Measurements from ENCODE around the gene CRB2. TPM values are rescaled to one million over a fixed set of nuclear protein-coding genes. Genes with fewer than 3 reads are reported as not detected.

Gene CRB2
- total and polyA plus RNA-seq, 2 of the 13 experiments (the other 11 are each of a cell fraction or from before 2014, with no cell fraction given): 0.01 to 0.29 TPM

DNA sequence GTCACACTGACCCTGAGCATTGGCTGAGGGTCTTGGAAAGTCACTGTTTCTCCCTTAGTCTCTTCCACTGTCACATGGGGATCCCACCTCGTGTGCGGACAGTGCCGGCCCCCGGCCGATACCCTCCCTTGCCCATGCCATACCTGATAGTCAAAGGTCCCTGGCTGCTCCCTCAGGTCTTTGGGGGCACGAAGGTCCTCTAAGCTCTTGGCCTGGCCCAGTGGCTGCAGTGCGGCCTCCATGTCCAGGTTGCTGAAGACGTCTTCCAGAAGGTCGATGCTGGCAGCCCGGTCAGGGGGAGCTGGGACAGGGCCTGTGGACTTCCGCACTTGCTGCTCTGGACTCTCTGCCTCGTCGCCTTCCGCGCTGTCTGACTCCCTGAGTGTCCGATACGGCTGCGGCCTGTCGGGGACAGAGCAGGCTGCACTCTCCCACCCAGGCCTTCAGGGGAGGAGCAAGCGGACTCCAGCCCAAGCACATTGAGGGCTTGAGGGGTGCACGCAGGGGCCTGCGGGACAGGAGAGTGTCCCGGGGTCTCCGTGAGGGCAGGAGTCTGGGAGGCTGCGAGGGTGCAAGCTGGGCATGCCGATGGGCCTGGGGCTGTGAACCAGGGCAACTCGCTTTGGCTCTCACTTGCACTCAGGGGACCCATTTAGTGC is 27.6 kb downstream of the CRB2 start:
- H3K27me3 ChIP-seq (ENCODE audit: control insufficient read depth in 1 of 2, insufficient read depth in 2 of 2, low read length in 2 of 2): no peaks in the 10 kb centered on the region
- ATAC-seq: no peak
- in situ Hi-C loops (cut with HindIII; ENCODE audit: extremely low pct_ligation_motif_present, low pct_unique_long_range_greater_than_20kb): no loop called here
- ChIA-PET POLR2A (no interaction called here), CTCF (ENCODE audit: low intra/inter-chr PET ratio, low total read pairs) (interaction anchor here (3.1 kb wide), 1 partner anchor 29 kb away, joined by 35 read pairs; the partner anchor contains the start of gene CRB2)
- no peaks in the 10 kb centered on the region for H3K4me1 ChIP-seq (ENCODE audit: insufficient read depth, low read length)
- DNase-seq (ENCODE audit: low spot score): no peak
- H2AFZ ChIP-seq (ENCODE audit: low read length): no peak overlapping the region
- no peak for FAIRE-seq
- peaks cover 5% of the 10 kb centered on the region; the same call in 1 of the 2 replicates for H4K20me1 ChIP-seq (ENCODE audit: insufficient read depth, low read length)
- H3K4me2 ChIP-seq (ENCODE audit: low read depth, low read length): no peak overlapping the region
- no peak overlapping the region for H3K27ac ChIP-seq (ENCODE audit: extremely low read length, insufficient read depth, low read length)
- no peak overlapping the region for H3K9ac ChIP-seq (ENCODE audit: insufficient read depth, low read depth, low read length)
- TF ChIP-seq ZNF367 (CRISPR knock-in tag; IDR thresholded peaks at IDR 0.05; ENCODE audit: borderline replicate concordance) (no peak), CCAR2 (optimal IDR thresholded peaks at IDR 0.05; ENCODE audit: low read depth, low read length) (no peak), ZNF446 (CRISPR knock-in tag; IDR thresholded peaks at IDR 0.05) (no peak)
- H3K36me3 ChIP-seq (replicated peaks in 1 of 2; ENCODE audit: control insufficient read depth in 1 of 2, insufficient read depth in 2 of 2, low read length in 2 of 2): peaks cover 0 to 2% of the 10 kb centered on the region in 2 experiments; a peak in 3 of 5 replicates
- 93% methylated on average over 18 of the region's 27 CpGs for WGBS (ENCODE audit: low lambda C conversion rate)
- H3K9me3 ChIP-seq (ENCODE audit: low read length): no peaks in the 10 kb centered on the region
- intact Hi-C loops (cut with micrococcal nuclease; ENCODE audit: unreplicated experiment): no loop called here
- no TSS peak for BruUV-seq (replicated peaks)
- H3K79me2 ChIP-seq (ENCODE audit: insufficient read depth, low read length): no peaks in the 10 kb centered on the region
- no peak overlapping the region for H3K4me3 ChIP-seq (replicated peaks in 1 of 3; ENCODE audit: insufficient read depth in 1 of 3, low read depth in 2 of 3, low read length in 3 of 3)

- Histone ChIP-seq H3K4me2 (ENCODE audit: low read depth, low read length) (no peak overlapping the region), H3K9ac (ENCODE audit: insufficient read depth, low read depth, low read length) (no peak overlapping the region), H3K4me3 (replicated peaks in 1 of 3; ENCODE audit: insufficient read depth in 1 of 3, low read depth in 2 of 3, low read length in 3 of 3) (no peak overlapping the region), H3K27me3 (ENCODE audit: control insufficient read depth in 1 of 2, insufficient read depth in 2 of 2, low read length in 2 of 2) (no peaks in the 10 kb centered on the region), H3K9me3 (ENCODE audit: low read length) (no peaks in the 10 kb centered on the region), H3K27ac (ENCODE audit: extremely low read length, insufficient read depth, low read length) (no peak overlapping the region), H3K4me1 (ENCODE audit: insufficient read depth, low read length) (no peaks in the 10 kb centered on the region), H4K20me1 (ENCODE audit: insufficient read depth, low read length) (peaks cover 5% of the 10 kb centered on the region; the same call in 1 of the 2 replicates), H3K79me2 (ENCODE audit: insufficient read depth, low read length) (no peaks in the 10 kb centered on the region), H3K36me3 (replicated peaks in 1 of 2; ENCODE audit: control insufficient read depth in 1 of 2, insufficient read depth in 2 of 2, low read length in 2 of 2) (peaks cover 0 to 2% of the 10 kb centered on the region in 2 experiments; a peak in 3 of 5 replicates), H2AFZ (ENCODE audit: low read length) (no peak overlapping the region)
- CTCF ChIA-PET (ENCODE audit: low intra/inter-chr PET ratio, low total read pairs): no interaction called here
- POLR2A ChIA-PET: no interaction called here
- no peak for ATAC-seq
- in situ Hi-C loops (cut with HindIII; ENCODE audit: extremely low pct_ligation_motif_present, low pct_unique_long_range_greater_than_20kb) (loop anchor here (5.0 kb wide), 1 partner anchor 35 kb away; no protein-coding TSS in a partner anchor), intact Hi-C loops (cut with micrococcal nuclease; ENCODE audit: unreplicated experiment) (no loop called here)
- DNase-seq (ENCODE audit: low spot score): no peak
- no TSS peak for BruUV-seq (replicated peaks)
- 82% methylated on average over 14 of the region's 14 CpGs for WGBS (ENCODE audit: low lambda C conversion rate)
- FAIRE-seq: no peak
- TF ChIP-seq ZNF326 (CRISPR knock-in tag; IDR thresholded peaks at IDR 0.05; ENCODE audit: borderline replicate concordance) (no peak), SETDB1 (CRISPR knock-in tag; IDR thresholded peaks at IDR 0.05; ENCODE audit: borderline replicate concordance) (no peak), PAF1 (CRISPR knock-in tag; IDR thresholded peaks at IDR 0.05) (no peak), SRSF1 (optimal IDR thresholded peaks at IDR 0.05; ENCODE audit: low read depth, low read length) (no peak), RARA (CRISPR knock-in tag; IDR thresholded peaks at IDR 0.05) (no peak), CHD4 (IDR thresholded peaks at IDR 0.05; ENCODE audit: borderline replicate concordance, low read length) (no peak), SRSF9 (IDR thresholded peaks at IDR 0.05; ENCODE audit: borderline replicate concordance, insufficient read depth, low read depth, low read length, poor library complexity, severe bottlenecking) (no peak), MAFF (IDR thresholded peaks at IDR 0.05; ENCODE audit: low read depth, low read length) (no peak)
Observed at GRCh38 chr9:123387686-123388085, 31.7 kb downstream of the CRB2 start.
